Adrenal gland (tissue), 5 donors: ENCODE measurements around the gene GH2.

Experiments
- POLR2A ChIP-seq, 2 donors: fragments of 450-650 bp; IDR thresholded peaks; one replicate each; pipeline ENCODE4 v1.6.1; 2017; ENCODE audit warnings: antibody characterized with exemption in 2 of 2, mild to moderate bottlenecking in 2 of 2, moderate library complexity in 1 of 2
- TF ChIP-seq, protein P1 (sequence below), 6 experiments: fragments of 450-650 bp in 4 of 6; fragments of 200-600 bp in 2 of 6; sonication (generic) in 1 of 6; IDR thresholded peaks; 1 replicate in 5 of 6; 2 replicates in 1 of 6; pipeline versions ENCODE4 v1.5.1 to v1.8.0; 2016 to 2021; ENCODE audit warnings: antibody characterized with exemption in 6 of 6, mild to moderate bottlenecking in 2 of 6, moderate library complexity in 1 of 6
- donor health status: DM: no; HTN: no; CAD: no.

DNA sequence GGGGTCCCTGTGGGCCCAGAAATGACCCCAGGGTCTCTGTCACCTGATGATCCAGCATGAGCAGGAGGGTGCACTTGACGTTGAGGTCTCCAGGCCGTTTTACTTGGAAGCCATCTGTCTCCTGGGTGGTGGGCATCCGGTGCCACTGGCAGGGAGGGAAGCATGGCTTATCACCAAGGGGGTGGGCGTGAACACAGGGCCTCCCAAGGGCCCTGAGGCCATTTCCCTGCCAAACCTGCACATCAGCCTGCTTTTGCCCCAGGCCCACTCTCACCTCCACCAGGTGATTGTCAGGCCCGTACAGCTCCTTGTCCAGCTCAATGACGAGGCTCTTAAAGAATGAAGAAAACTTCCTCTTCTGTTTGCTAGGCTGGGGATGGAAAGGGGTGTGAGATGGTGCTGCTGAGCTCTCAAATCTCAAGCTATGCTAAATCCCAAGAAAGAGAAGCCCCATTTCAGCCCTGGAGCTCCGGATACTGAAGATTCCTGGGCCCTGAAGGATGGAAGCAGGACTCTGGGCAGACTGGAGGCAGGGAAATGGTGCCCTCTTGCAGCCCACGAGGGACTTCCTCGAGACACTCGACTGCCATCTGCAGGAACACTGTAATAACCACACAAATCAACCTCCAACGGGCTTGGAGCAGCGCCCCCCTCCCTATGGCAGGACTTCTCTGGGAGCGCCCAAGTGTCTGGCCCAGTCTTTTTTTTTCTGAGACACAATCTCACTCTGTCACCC, 47.1 kb downstream of the GH2 start:
- TF ChIP-seq, protein P1, sequence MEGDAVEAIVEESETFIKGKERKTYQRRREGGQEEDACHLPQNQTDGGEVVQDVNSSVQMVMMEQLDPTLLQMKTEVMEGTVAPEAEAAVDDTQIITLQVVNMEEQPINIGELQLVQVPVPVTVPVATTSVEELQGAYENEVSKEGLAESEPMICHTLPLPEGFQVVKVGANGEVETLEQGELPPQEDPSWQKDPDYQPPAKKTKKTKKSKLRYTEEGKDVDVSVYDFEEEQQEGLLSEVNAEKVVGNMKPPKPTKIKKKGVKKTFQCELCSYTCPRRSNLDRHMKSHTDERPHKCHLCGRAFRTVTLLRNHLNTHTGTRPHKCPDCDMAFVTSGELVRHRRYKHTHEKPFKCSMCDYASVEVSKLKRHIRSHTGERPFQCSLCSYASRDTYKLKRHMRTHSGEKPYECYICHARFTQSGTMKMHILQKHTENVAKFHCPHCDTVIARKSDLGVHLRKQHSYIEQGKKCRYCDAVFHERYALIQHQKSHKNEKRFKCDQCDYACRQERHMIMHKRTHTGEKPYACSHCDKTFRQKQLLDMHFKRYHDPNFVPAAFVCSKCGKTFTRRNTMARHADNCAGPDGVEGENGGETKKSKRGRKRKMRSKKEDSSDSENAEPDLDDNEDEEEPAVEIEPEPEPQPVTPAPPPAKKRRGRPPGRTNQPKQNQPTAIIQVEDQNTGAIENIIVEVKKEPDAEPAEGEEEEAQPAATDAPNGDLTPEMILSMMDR (IDR thresholded peaks at IDR 0.05), result peak; percentile 25 to 64 (median 41)
- TF ChIP-seq POLR2A (IDR thresholded peaks at IDR 0.05), result no peak
